Measurements from ENCODE around the gene WDR33.

- TF ChIP-seq EZH2 (IDR thresholded peaks at IDR 0.05; ENCODE audit: borderline replicate concordance, low read depth, low read length, severe bottlenecking) (no peak), CTCF (IDR thresholded peaks at IDR 0.05; ENCODE audit: borderline replicate concordance, extremely low read depth, low read length, poor library complexity, severe bottlenecking) (no peak)
Measured at GRCh38 chr2:127715778-127716449, 95.1 kb downstream of the WDR33 start.

All from DND-41 (cell line).